Esophagus muscularis mucosa (tissue), 4 donors: Measurements from ENCODE around the gene ATRNL1. TPM values are rescaled to one million over a fixed set of nuclear protein-coding genes. Genes with fewer than 3 reads are reported as not detected.

Experiments used
- DNase-seq: peaks from one replicate; pipeline ENCODE4 v3.0.0-alpha.2; 2017; ENCODE audit errors: extremely low spot score
- H3K27ac ChIP-seq, 4 donors: fragments of 200-600 bp; sonication (generic); replicated peaks in 1 of 4; 1 replicate in 3 of 4; 2 replicates in 1 of 4; pipeline ENCODE4 v1.5.1; 2016 to 2019; ENCODE audit warnings: mild to moderate bottlenecking in 1 of 4
- H3K27me3 ChIP-seq, 4 donors: fragments of 200-600 bp; sonication (generic); one replicate each; pipeline versions ENCODE4 v1.5.1 to v1.6.0; 2016 to 2019
- H3K36me3 ChIP-seq, 4 donors: fragments of 200-600 bp; sonication (generic); one replicate each; pipeline ENCODE4 v1.5.1; 2016 to 2019
- H3K4me1 ChIP-seq, 4 donors: fragments of 200-600 bp; sonication (generic); one replicate each; pipeline ENCODE4 v1.5.1; 2016 to 2019
- H3K4me3 ChIP-seq, 4 donors: fragments of 200-600 bp; sonication (generic); 1 replicate in 2 of 4; 2 replicates in 2 of 4; pipeline ENCODE4 v1.5.1; 2016 to 2019; ENCODE audit warnings: mild to moderate bottlenecking in 4 of 4, moderate library complexity in 1 of 4
- H3K9me3 ChIP-seq, 4 donors: fragments of 200-600 bp; sonication (generic); 1 replicate in 3 of 4; 2 replicates in 1 of 4; pipeline ENCODE4 v1.5.1; 2016 to 2019
- CTCF ChIP-seq, 3 experiments: fragments of 200-600 bp in 2 of 3; fragments of 450-650 bp in 1 of 3; sonication (generic) in 2 of 3; IDR thresholded peaks; one replicate each; pipeline ENCODE4 v1.5.1; 2017 to 2019; ENCODE audit warnings: antibody characterized with exemption in 3 of 3, mild to moderate bottlenecking in 2 of 3, moderate library complexity in 1 of 3
- EP300 ChIP-seq: sonication (generic); formaldehyde crosslinking; IDR thresholded peaks from one replicate; pipeline ENCODE4 v1.6.1; 2017; ENCODE audit warnings: antibody characterized with exemption
- POLR2A ChIP-seq: fragments of 450-650 bp; IDR thresholded peaks from one replicate; pipeline ENCODE4 v1.6.1; 2017; ENCODE audit warnings: antibody characterized with exemption, moderate library complexity, mild to moderate bottlenecking, low read depth
- POLR2AphosphoS5 ChIP-seq, 2 donors: sonication (generic); formaldehyde crosslinking; IDR thresholded peaks; one replicate each; pipeline ENCODE4 v1.6.1; 2017; ENCODE audit warnings: antibody characterized with exemption in 2 of 2
- WGBS: methylation state at CpG from one replicate; pipeline ENCODE4 v1.1.5; 2018; 5-methylcytosine and 5-hydroxymethylcytosine counted together
- intact Hi-C: fragments of 100-400 bp; cut with DNase I; formaldehyde crosslinking; loops from one replicate; pipeline ENCODE4 v1.15.1; 2023
- total RNA-seq, 4 donors: library from RNA; depleted of rRNA; stranded (reverse); fragments of >200 nt; gene quantifications; one replicate each; pipeline versions ENCODE4 v1.1.0 to v1.2.1, GENCODE V29; 2016

The ATRNL1 gene
- total RNA-seq, 4 donors from 2014 or later, result 5.0 to 18.0 (median 11.3) TPM

GRCh38 chr10:115830265-115830970 lies 737.3 kb downstream of the ATRNL1 start:
- TF ChIP-seq EP300, result no peak
- no peak for TF ChIP-seq POLR2AphosphoS5 (IDR thresholded peaks at IDR 0.05)
- TF ChIP-seq POLR2A, result no peak
- TF ChIP-seq CTCF (IDR thresholded peaks at IDR 0.05), result no peak
- WGBS, result 69% methylated on average over 3 of the region's 3 CpGs
- no peak for DNase-seq
- Histone ChIP-seq H3K4me3 (no peak overlapping the region), H3K27ac (no peak overlapping the region), H3K9me3 (no peaks in the 10 kb centered on the region), H3K27me3 (no peaks in the 10 kb centered on the region), H3K36me3 (no peaks in the 10 kb centered on the region), H3K4me1 (peaks cover 0 to 14% (median 3%) of the 10 kb centered on the region in 4 donors)
- intact Hi-C loops, result no loop called here

GRCh38 chr10:115831016-115831415 lies 737.9 kb downstream of the ATRNL1 start:
- Histone ChIP-seq H3K27me3 (no peaks in the 10 kb centered on the region), H3K4me3 (no peak overlapping the region), H3K36me3 (no peaks in the 10 kb centered on the region), H3K4me1 (peaks cover 0 to 13% (median 3%) of the 10 kb centered on the region in 4 donors), H3K9me3 (no peaks in the 10 kb centered on the region), H3K27ac (no peak overlapping the region)
- DNase-seq, result no peak
- intact Hi-C loops, result no loop called here
- TF ChIP-seq POLR2AphosphoS5 (IDR thresholded peaks at IDR 0.05) (no peak), POLR2A (no peak), EP300 (no peak), CTCF (IDR thresholded peaks at IDR 0.05) (no peak)
- 82% methylated on average over 8 of the region's 8 CpGs for WGBS

- H3K4me1 ChIP-seq, result no peaks in the 10 kb centered on the region
- intact Hi-C loops, result no loop called here
- no peaks in the 10 kb centered on the region for H3K9me3 ChIP-seq
- no peak overlapping the region for H3K4me3 ChIP-seq
- H3K36me3 ChIP-seq, result no peaks in the 10 kb centered on the region
- TF ChIP-seq POLR2A, result no peak
- TF ChIP-seq EP300, result no peak
- TF ChIP-seq POLR2AphosphoS5 (IDR thresholded peaks at IDR 0.05), result no peak
- H3K27me3 ChIP-seq, result no peaks in the 10 kb centered on the region
- H3K27ac ChIP-seq, result no peak overlapping the region
- DNase-seq, result no peak
- WGBS, result 49% methylated on average over 4 of the region's 4 CpGs
These were observed 740.0 kb downstream of the ATRNL1 start for GRCh38 chr10:115833119-115833518.

- WGBS, result 31% methylated on average over 3 of the region's 3 CpGs
- Histone ChIP-seq H3K4me3 (no peak overlapping the region), H3K36me3 (no peaks in the 10 kb centered on the region), H3K4me1 (peaks cover 0 to 12% (median 6%) of the 10 kb centered on the region in 4 donors), H3K27me3 (no peaks in the 10 kb centered on the region), H3K9me3 (no peaks in the 10 kb centered on the region), H3K27ac (no peak overlapping the region)
- intact Hi-C loops, result no loop called here
- TF ChIP-seq POLR2AphosphoS5 (IDR thresholded peaks at IDR 0.05) (no peak), EP300 (no peak), CTCF (IDR thresholded peaks at IDR 0.05) (no peak), POLR2A (no peak)
- DNase-seq, result no peak
These were observed 751.4 kb downstream of the ATRNL1 start for GRCh38 chr10:115844591-115844990.

GRCh38 chr10:115845921-115846320 lies 752.8 kb downstream of the ATRNL1 start:
- Histone ChIP-seq H3K4me1 (peaks cover 0 to 12% (median 6%) of the 10 kb centered on the region in 4 donors), H3K27ac (no peak overlapping the region), H3K4me3 (no peak overlapping the region), H3K9me3 (no peaks in the 10 kb centered on the region), H3K27me3 (no peaks in the 10 kb centered on the region), H3K36me3 (no peaks in the 10 kb centered on the region)
- DNase-seq, result no peak
- 94% methylated on average over 1 of the region's 1 CpG for WGBS
- no peak for TF ChIP-seq EP300
- intact Hi-C loops, result no loop called here

- no peak for DNase-seq
- Histone ChIP-seq H3K4me1 (peaks cover 0 to 12% (median 6%) of the 10 kb centered on the region in 4 donors), H3K4me3 (no peak overlapping the region), H3K27ac (no peak overlapping the region), H3K27me3 (no peaks in the 10 kb centered on the region), H3K9me3 (no peaks in the 10 kb centered on the region), H3K36me3 (no peaks in the 10 kb centered on the region)
- TF ChIP-seq POLR2AphosphoS5 (IDR thresholded peaks at IDR 0.05), result no peak
- 84% methylated on average over 1 of the region's 1 CpG for WGBS
- intact Hi-C loops, result no loop called here
These were observed 753.4 kb downstream of the ATRNL1 start for GRCh38 chr10:115846528-115846927.
